BLaER1 (cell line): ENCODE data around the gene ZBTB46.
A peak's percentile ranks its signal among the peaks of the same experiment; 100 is the strongest.
"Not testable (repeated sequence)": the region's sequence is repeated elsewhere in the genome, so short reads cannot be mapped to it uniquely, and the experiment has no call there.

ENCODE experiments used
- H3K27ac ChIP-seq: shearing (Covaris generic); formaldehyde crosslinking; 2 replicates; pipeline ENCODE4 v1.8.1; 2022
- H3K27me3 ChIP-seq: shearing (Covaris generic); formaldehyde crosslinking; 2 replicates; pipeline ENCODE4 v1.8.1; 2022
- H3K36me3 ChIP-seq: shearing (Covaris generic); formaldehyde crosslinking; 2 replicates; pipeline ENCODE4 v1.8.1; 2022
- H3K4me1 ChIP-seq: shearing (Covaris generic); formaldehyde crosslinking; 2 replicates; pipeline ENCODE4 v1.8.1; 2022
- H3K4me2 ChIP-seq: shearing (Covaris generic); formaldehyde crosslinking; 2 replicates; pipeline ENCODE4 v1.8.1; 2022
- H3K4me3 ChIP-seq: shearing (Covaris generic); formaldehyde crosslinking; 2 replicates; pipeline ENCODE4 v1.8.1; 2022
- H3K9ac ChIP-seq: shearing (Covaris generic); formaldehyde crosslinking; 2 replicates; pipeline ENCODE4 v1.8.1; 2022
- H3K9me3 ChIP-seq: shearing (Covaris generic); formaldehyde crosslinking; 2 replicates; pipeline ENCODE4 v1.8.1; 2022
- H4K20me1 ChIP-seq: shearing (Covaris generic); formaldehyde crosslinking; 2 replicates; pipeline ENCODE4 v1.8.1; 2022
- Cebpa-rat ChIP-seq: shearing (Covaris generic); IDR thresholded peaks from 2 replicates; pipeline ENCODE4 v1.8.1; 2022

ZBTB46 gene, protein sequence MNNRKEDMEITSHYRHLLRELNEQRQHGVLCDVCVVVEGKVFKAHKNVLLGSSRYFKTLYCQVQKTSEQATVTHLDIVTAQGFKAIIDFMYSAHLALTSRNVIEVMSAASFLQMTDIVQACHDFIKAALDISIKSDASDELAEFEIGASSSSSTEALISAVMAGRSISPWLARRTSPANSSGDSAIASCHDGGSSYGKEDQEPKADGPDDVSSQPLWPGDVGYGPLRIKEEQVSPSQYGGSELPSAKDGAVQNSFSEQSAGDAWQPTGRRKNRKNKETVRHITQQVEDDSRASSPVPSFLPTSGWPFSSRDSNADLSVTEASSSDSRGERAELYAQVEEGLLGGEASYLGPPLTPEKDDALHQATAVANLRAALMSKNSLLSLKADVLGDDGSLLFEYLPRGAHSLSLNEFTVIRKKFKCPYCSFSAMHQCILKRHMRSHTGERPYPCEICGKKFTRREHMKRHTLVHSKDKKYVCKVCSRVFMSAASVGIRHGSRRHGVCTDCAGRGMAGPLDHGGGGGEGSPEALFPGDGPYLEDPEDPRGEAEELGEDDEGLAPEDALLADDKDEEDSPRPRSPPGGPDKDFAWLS

DNA sequence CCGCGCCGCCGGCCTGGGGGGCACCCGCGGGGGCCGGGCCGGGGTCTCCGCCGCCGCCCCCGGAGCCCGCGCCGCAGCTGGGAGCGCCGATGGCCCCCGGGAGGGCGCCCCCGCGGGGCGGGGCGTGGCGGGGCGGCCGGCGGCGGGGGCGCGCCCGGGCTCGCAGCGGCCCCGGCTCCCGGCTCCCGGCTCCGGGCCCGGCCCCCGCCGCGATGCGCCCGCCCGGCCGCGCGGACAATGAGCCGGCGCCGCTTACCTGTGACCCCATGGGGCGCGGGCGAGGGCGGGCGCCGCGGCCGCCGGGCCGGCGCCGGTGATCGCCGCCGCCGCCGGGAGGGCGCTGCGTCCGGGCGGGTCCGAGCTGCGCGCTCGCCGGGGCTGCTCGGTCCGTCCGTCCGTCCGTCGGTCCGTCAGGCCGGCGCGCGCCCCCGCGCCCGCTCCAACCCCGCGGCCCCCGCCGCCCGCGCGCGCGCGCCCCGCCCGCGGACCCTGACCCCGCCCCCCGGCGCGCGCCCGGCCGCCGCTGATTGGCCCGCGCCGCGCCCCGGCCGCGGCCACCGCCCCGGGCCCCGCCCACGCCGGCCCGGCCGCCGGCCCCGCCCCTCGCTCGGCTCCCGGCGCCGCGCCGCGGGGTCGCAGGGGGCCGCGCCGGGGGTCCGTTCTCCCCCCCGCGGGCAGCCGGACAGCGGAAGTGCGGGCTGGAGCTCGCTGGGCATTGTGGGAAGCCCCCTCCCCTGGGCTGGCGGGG is at the start of gene ZBTB46:
Gene ZBTB46 (minus strand): TSS at position 424 of the 748 bp plus-strand sequence. CDS start 40,507 bp downstream, outside the sequence.
- no peaks in the 10 kb centered on the region for H3K9me3 ChIP-seq
- H3K4me1 ChIP-seq: peaks cover 41% of the 10 kb centered on the region
- TF ChIP-seq Cebpa-rat: no peak
- no peaks in the 10 kb centered on the region for H3K36me3 ChIP-seq
- H4K20me1 ChIP-seq: peaks cover 44% of the 10 kb centered on the region
- H3K4me3 ChIP-seq: peak within 1 kb of the TSS; percentile 71
- no peak within 1 kb of the TSS for H3K27ac ChIP-seq
- peak within 1 kb of the TSS; percentile 93 for H3K4me2 ChIP-seq
- peaks cover 77% of the 10 kb centered on the region for H3K27me3 ChIP-seq
- H3K9ac ChIP-seq: no peak within 1 kb of the TSS

- H3K9me3 ChIP-seq: peaks cover 5% of the 10 kb centered on the region; the same call in 1 of the 2 replicates
- H3K36me3 ChIP-seq: peaks cover 54% of the 10 kb centered on the region
- no peaks in the 10 kb centered on the region for H3K27me3 ChIP-seq
- H4K20me1 ChIP-seq: peaks cover 59% of the 10 kb centered on the region
- H3K4me1 ChIP-seq: peaks cover 65% of the 10 kb centered on the region
- H3K4me3 ChIP-seq: peak overlapping the region; percentile 57
- H3K9ac ChIP-seq: peak overlapping the region; percentile 70
- TF ChIP-seq Cebpa-rat: no peak
- H3K27ac ChIP-seq: peak overlapping the region; percentile 94
- peak overlapping the region; percentile 95 for H3K4me2 ChIP-seq
Observed at GRCh38 chr20:63878899-63879663, 48.0 kb upstream of the ZBTB46 start.

DNA sequence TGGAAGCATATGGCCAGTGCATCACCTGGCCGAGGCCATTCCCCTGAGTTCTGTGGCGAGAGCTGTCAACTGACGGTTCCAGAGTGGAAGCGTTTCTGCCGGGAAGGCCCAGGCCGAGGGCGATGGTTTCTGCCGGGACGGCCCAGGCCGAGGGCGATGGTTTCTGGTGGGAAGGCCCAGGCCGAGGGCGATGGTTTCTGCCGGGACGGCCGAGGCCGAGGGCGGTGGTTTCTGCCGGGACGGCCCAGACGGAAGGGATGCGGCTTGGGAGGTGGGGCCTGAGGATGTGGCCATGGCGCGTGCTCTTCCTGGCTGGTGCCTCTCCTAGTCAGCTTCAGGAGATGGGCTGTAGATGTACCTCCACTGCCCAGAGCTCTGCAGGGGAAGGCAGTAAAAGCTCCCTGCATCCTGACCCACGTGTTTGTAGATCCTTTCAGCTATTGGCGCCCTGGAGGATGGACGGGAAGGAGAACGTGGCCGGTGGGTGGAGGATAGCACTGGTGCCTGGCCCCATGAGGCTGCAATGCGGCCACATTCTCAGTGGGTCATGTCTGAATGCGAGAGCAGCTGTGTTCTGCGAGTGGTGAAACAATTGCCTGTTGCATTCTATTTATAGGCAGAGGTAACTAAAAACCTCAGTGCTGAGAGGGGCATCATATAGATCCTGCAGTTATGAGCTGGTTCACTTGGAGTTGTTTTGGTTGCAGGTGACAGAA is 46.8 kb upstream of the ZBTB46 start:
- no peak; the same call in 1 of the 2 replicates for TF ChIP-seq Cebpa-rat
- Histone ChIP-seq H3K36me3 (peaks cover 54% of the 10 kb centered on the region), H3K9me3 (peaks cover 5% of the 10 kb centered on the region; the same call in 1 of the 2 replicates), H4K20me1 (peaks cover 48% of the 10 kb centered on the region), H3K4me2 (peak overlapping the region; percentile 95), H3K27me3 (no peaks in the 10 kb centered on the region), H3K27ac (peak overlapping the region; percentile 94), H3K9ac (peak overlapping the region; percentile 70), H3K4me1 (peaks cover 72% of the 10 kb centered on the region), H3K4me3 (peak overlapping the region; percentile 57)

DNA sequence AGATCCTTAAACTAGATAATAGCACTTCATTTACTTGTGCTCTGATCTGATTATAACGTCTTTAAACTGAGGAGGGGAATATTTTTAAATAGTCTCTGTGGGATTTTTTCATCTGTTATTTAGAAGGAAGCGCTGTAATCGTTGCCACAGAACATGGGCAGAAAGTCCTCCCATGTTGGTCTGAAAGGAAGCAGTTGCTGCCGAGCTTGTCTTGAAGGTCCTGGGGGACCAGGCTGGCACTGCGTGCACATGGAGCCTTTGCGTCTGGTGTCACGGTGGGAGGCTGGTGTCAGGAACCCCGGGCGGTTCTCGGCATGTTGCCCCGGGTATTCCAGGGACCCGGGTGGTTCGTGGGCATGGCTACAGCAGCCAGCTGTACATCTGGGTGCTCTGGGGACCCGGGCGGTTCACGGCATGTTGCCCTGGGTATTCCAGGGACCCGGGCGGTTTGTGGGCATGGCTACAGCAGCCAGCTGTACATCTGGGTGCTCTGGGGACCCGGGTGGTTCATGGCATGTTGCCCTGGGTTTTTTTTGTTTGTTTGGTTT is 45.5 kb upstream of the ZBTB46 start:
- TF ChIP-seq Cebpa-rat: peak; percentile 36; the same call in 1 of the 2 replicates
- no peaks in the 10 kb centered on the region for H3K27me3 ChIP-seq
- H3K9ac ChIP-seq: peak overlapping the region; percentile 72; the same call in 1 of the 2 replicates
- peaks cover 54% of the 10 kb centered on the region for H3K36me3 ChIP-seq
- peaks cover 35% of the 10 kb centered on the region for H4K20me1 ChIP-seq
- H3K4me1 ChIP-seq: peaks cover 82% of the 10 kb centered on the region
- H3K27ac ChIP-seq: peak overlapping the region; percentile 94
- H3K4me2 ChIP-seq: peak overlapping the region; percentile 92
- H3K9me3 ChIP-seq: peaks cover 5% of the 10 kb centered on the region; the same call in 1 of the 2 replicates
- H3K4me3 ChIP-seq: peak overlapping the region; percentile 48

DNA sequence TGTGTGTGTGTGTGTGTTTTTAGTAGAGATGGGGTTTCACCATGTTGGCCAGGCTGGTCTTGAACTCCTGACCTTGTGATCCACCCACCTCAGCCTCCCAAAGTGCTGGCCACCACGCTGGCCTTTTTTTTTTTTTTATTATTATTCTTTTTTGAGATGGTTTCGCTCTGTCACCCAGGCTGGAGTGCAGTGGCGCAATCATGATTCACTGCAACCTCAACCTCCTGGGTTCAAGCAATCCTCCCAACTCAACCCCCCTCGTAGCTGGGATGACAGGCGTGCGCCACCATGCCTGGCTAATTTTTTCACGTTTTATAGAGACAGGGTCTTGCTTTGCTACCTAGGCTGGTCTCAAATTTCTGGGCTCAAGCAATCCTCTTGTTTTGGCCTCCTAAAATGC is 43.2 kb upstream of the ZBTB46 start:
- TF ChIP-seq Cebpa-rat: peak; percentile 22; the same call in 1 of the 2 replicates
- Histone ChIP-seq H3K27ac (peak overlapping the region; percentile 85), H3K4me1 (peaks cover 73% of the 10 kb centered on the region), H3K4me2 (peak overlapping the region; percentile 92), H4K20me1 (peaks cover 27% of the 10 kb centered on the region), H3K36me3 (peaks cover 64% of the 10 kb centered on the region)
- not testable (repeated sequence) for H3K9me3 ChIP-seq, H3K4me3 ChIP-seq, H3K9ac ChIP-seq, H3K27me3 ChIP-seq

- Histone ChIP-seq H3K9ac (0 out of 2 replicates have a peak overlapping the region, but pooled peaks have one; percentile 26), H3K27me3 (no peaks in the 10 kb centered on the region), H3K4me1 (peaks cover 66% of the 10 kb centered on the region), H3K27ac (peak overlapping the region; percentile 66), H3K9me3 (peaks cover 5% of the 10 kb centered on the region; the same call in 1 of the 2 replicates), H3K36me3 (peaks cover 71% of the 10 kb centered on the region), H3K4me2 (peak overlapping the region; percentile 92), H4K20me1 (peaks cover 27% of the 10 kb centered on the region), H3K4me3 (peak overlapping the region; percentile 29; the same call in 1 of the 2 replicates)
- TF ChIP-seq Cebpa-rat: no peak
Observed at GRCh38 chr20:63873477-63873971, 42.5 kb upstream of the ZBTB46 start.

DNA sequence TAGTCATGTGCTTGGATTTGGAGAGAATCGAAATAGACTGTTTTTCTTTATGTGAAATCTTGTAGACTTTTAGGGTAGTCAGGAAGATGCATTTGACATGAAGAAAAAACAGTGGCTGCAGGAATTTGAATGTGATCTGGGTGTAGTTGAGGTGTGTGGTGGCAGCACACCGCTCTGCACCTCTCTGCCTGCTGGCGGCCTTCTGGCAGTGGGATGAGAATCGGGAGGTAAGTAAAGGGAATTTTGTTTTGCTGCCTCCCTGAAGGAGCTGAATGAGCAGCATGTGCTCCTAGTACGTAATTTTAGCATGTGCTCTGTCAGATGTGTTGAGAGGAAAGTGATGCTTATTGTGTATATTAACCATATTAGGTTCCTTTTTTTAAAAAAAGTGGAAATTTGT is 37.2 kb upstream of the ZBTB46 start:
- Histone ChIP-seq H3K4me3 (no peak overlapping the region), H3K9ac (no peak overlapping the region), H4K20me1 (peaks cover 47% of the 10 kb centered on the region), H3K27ac (no peak overlapping the region), H3K36me3 (peaks cover 62% of the 10 kb centered on the region), H3K9me3 (no peaks in the 10 kb centered on the region), H3K4me2 (no peak overlapping the region; the same call in 1 of the 2 replicates), H3K4me1 (peaks cover 53% of the 10 kb centered on the region), H3K27me3 (no peaks in the 10 kb centered on the region)
- TF ChIP-seq Cebpa-rat: no peak

DNA sequence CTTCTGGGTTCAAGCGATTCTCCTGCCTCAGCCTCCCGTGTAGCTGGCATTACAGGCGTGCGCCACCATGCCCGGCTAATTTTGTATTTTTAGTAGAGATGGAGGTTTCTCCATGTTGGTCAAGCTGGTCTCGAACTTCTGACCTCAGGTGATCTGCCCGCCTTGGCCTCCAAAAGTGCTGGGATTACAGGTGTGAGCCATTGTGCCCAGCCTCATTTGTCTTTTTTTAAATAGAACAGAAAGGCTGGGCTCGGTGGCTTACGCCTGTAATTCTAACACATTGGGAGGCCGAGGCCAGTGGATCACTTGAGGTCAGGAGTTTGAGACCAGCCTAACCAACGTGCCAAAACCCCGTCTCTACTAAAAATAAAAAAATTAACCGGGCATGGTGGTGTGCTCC is 36.0 kb upstream of the ZBTB46 start:
- peak overlapping the region; percentile 85 for H3K4me2 ChIP-seq
- H3K27me3 ChIP-seq, H3K27ac ChIP-seq, H3K9me3 ChIP-seq, H3K9ac ChIP-seq, H3K4me3 ChIP-seq: not testable (repeated sequence)
- H3K36me3 ChIP-seq: peaks cover 57% of the 10 kb centered on the region
- peaks cover 44% of the 10 kb centered on the region for H3K4me1 ChIP-seq
- H4K20me1 ChIP-seq: peaks cover 47% of the 10 kb centered on the region
